ENCODE results near the gene CEP112. TPM values are rescaled to one million over a fixed set of nuclear protein-coding genes. Genes with fewer than 3 reads are reported as not detected.

Gene CEP112
- polyA plus RNA-seq, 1 donor (not counting 4 experiments of a cell fraction or from before 2014, with no cell fraction given) = 2.6 TPM

GRCh38 chr17:65917560-65917959, 274.4 kb downstream of the CEP112 start:
- dilution Hi-C loops (cut with MboI; ENCODE audit: extremely low pct_ligation_motif_present, low sequenced_read_pairs) = no loop called here
- TF ChIP-seq CTCF (optimal IDR thresholded peaks at IDR 0.05 in 1 of 3, IDR thresholded peaks at IDR 0.05 in 1 of 3, conservative IDR thresholded peaks at IDR 0.05 in 1 of 3; ENCODE audit: extremely low read depth in 1 of 3, insufficient read depth in 2 of 3, low read length in 3 of 3) (no peak), EZH2 (IDR thresholded peaks at IDR 0.05; ENCODE audit: low read length) (no peak)
- no peak overlapping the region for H3K4me2 ChIP-seq (ENCODE audit: control insufficient read depth, extremely low read depth, insufficient read depth, low read depth, low read length)
- H3K9ac ChIP-seq (ENCODE audit: control insufficient read depth, extremely low read depth, insufficient read depth, low read length) = no peak overlapping the region
- no peak overlapping the region for H3K4me3 ChIP-seq (ENCODE audit: control insufficient read depth in 2 of 3, extremely low read depth in 1 of 3, insufficient read depth in 2 of 3, low read depth in 1 of 3, low read length in 3 of 3)
- H2AFZ ChIP-seq (ENCODE audit: control insufficient read depth, low read length) = no peak overlapping the region
- H4K20me1 ChIP-seq (ENCODE audit: control insufficient read depth, extremely low read depth, insufficient read depth, low read length) = no peaks in the 10 kb centered on the region
- no peaks in the 10 kb centered on the region for H3K79me2 ChIP-seq (ENCODE audit: control insufficient read depth, insufficient read depth, low read length)
- no peak for DNase-seq (ENCODE audit: low read depth, low spot score)
- H3K9me1 ChIP-seq (ENCODE audit: control insufficient read depth, extremely low read depth, insufficient read depth, low read length) = no peaks in the 10 kb centered on the region
- H3K27ac ChIP-seq (ENCODE audit: control insufficient read depth, insufficient read depth, low read length) = no peak overlapping the region
- no peak for FAIRE-seq
- H3K4me1 ChIP-seq (ENCODE audit: control insufficient read depth, extremely low read depth, insufficient read depth, low read length) = no peaks in the 10 kb centered on the region
- no peaks in the 10 kb centered on the region for H3K36me3 ChIP-seq (ENCODE audit: control insufficient read depth in 2 of 2, extremely low read depth in 1 of 2, insufficient read depth in 2 of 2, low read length in 2 of 2)
- H3K9me3 ChIP-seq (ENCODE audit: control insufficient read depth, low read depth, low read length) = no peaks in the 10 kb centered on the region
- H3K27me3 ChIP-seq (ENCODE audit: control insufficient read depth, extremely low read depth, insufficient read depth, low read length) = no peaks in the 10 kb centered on the region

GRCh38 chr17:65916425-65916824, 275.5 kb downstream of the CEP112 start:
- Histone ChIP-seq H2AFZ (ENCODE audit: control insufficient read depth, low read length) (no peak overlapping the region), H3K27ac (ENCODE audit: control insufficient read depth, insufficient read depth, low read length) (no peak overlapping the region), H4K20me1 (ENCODE audit: control insufficient read depth, extremely low read depth, insufficient read depth, low read length) (no peaks in the 10 kb centered on the region), H3K9me3 (ENCODE audit: control insufficient read depth, low read depth, low read length) (no peaks in the 10 kb centered on the region), H3K4me3 (ENCODE audit: control insufficient read depth in 2 of 3, extremely low read depth in 1 of 3, insufficient read depth in 2 of 3, low read depth in 1 of 3, low read length in 3 of 3) (no peak overlapping the region), H3K79me2 (ENCODE audit: control insufficient read depth, insufficient read depth, low read length) (no peaks in the 10 kb centered on the region), H3K9me1 (ENCODE audit: control insufficient read depth, extremely low read depth, insufficient read depth, low read length) (no peaks in the 10 kb centered on the region), H3K4me1 (ENCODE audit: control insufficient read depth, extremely low read depth, insufficient read depth, low read length) (no peaks in the 10 kb centered on the region), H3K27me3 (ENCODE audit: control insufficient read depth, extremely low read depth, insufficient read depth, low read length) (no peaks in the 10 kb centered on the region), H3K4me2 (ENCODE audit: control insufficient read depth, extremely low read depth, insufficient read depth, low read depth, low read length) (no peak overlapping the region), H3K36me3 (ENCODE audit: control insufficient read depth in 2 of 2, extremely low read depth in 1 of 2, insufficient read depth in 2 of 2, low read length in 2 of 2) (no peaks in the 10 kb centered on the region), H3K9ac (ENCODE audit: control insufficient read depth, extremely low read depth, insufficient read depth, low read length) (no peak overlapping the region)
- no peak for FAIRE-seq
- dilution Hi-C loops (cut with MboI; ENCODE audit: extremely low pct_ligation_motif_present, low sequenced_read_pairs) = no loop called here
- no peak for TF ChIP-seq CTCF (optimal IDR thresholded peaks at IDR 0.05 in 1 of 3, IDR thresholded peaks at IDR 0.05 in 1 of 3, conservative IDR thresholded peaks at IDR 0.05 in 1 of 3; ENCODE audit: extremely low read depth in 1 of 3, insufficient read depth in 2 of 3, low read length in 3 of 3)
- TF ChIP-seq EZH2 (IDR thresholded peaks at IDR 0.05; ENCODE audit: low read length) = no peak
- DNase-seq (ENCODE audit: low read depth, low spot score) = no peak

Measured in keratinocyte (primary cell).